ENCODE results near the gene OR2G3. TPM values are rescaled to one million over a fixed set of nuclear protein-coding genes. Genes with fewer than 3 reads are reported as not detected.

Gene OR2G3
- total and polyA plus RNA-seq, 2 experiments from 2014 or later, result not detected

DNA sequence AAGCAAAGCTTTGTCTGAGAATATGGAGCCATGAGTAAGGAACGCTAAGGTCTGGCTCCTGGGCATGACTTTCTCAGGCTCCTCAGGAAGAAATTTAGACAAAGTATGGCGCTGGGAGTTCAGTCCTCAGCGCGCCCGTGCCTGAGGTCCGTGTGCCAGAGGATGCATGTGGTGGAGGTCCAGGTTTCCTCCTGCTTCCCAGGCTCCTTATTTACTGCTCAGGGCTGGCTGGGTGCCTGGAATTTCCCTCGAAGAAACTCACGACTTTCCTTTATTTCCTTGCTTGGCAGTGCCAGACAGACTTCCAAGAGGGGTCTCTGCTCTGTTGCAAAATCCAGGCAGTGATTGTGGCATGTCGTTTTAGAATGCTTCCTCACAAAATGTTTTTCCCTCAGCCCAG lies 43.2 kb upstream of the OR2G3 start:
- Histone ChIP-seq H3K79me2 (no peaks in the 10 kb centered on the region), H3K9me2 (replicated peaks; ENCODE audit: insufficient read depth) (no peaks in the 10 kb centered on the region), H2AFZ (no peak overlapping the region), H3K36me3 (replicated peaks; ENCODE audit: insufficient read depth, low read depth) (no peaks in the 10 kb centered on the region), H4K20me1 (ENCODE audit: insufficient read depth, poor library complexity, severe bottlenecking) (no peaks in the 10 kb centered on the region), H3K4me1 (ENCODE audit: insufficient read depth) (no peaks in the 10 kb centered on the region), H3K27ac (no peak overlapping the region), H3K9me3 (ENCODE audit: low read depth) (no peaks in the 10 kb centered on the region), H3K4me3 (no peak overlapping the region), H3K4me2 (no peak overlapping the region), H3K27me3 (no peaks in the 10 kb centered on the region)
- WGBS (ENCODE audit: low lambda C conversion rate, missing lambda C conversion rate), result 88% methylated on average over 9 of the region's 9 CpGs
- no peak for DNase-seq (ENCODE audit: low spot score)
- TF ChIP-seq EZH2 (IDR thresholded peaks at IDR 0.05; ENCODE audit: borderline replicate concordance) (no peak), EZH2phosphoT487 (IDR thresholded peaks at IDR 0.05; ENCODE audit: low read depth, severe bottlenecking, unreplicated experiment) (no peak)
- TF ChIP-seq, protein P1, sequence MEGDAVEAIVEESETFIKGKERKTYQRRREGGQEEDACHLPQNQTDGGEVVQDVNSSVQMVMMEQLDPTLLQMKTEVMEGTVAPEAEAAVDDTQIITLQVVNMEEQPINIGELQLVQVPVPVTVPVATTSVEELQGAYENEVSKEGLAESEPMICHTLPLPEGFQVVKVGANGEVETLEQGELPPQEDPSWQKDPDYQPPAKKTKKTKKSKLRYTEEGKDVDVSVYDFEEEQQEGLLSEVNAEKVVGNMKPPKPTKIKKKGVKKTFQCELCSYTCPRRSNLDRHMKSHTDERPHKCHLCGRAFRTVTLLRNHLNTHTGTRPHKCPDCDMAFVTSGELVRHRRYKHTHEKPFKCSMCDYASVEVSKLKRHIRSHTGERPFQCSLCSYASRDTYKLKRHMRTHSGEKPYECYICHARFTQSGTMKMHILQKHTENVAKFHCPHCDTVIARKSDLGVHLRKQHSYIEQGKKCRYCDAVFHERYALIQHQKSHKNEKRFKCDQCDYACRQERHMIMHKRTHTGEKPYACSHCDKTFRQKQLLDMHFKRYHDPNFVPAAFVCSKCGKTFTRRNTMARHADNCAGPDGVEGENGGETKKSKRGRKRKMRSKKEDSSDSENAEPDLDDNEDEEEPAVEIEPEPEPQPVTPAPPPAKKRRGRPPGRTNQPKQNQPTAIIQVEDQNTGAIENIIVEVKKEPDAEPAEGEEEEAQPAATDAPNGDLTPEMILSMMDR (IDR thresholded peaks at IDR 0.05; ENCODE audit: poor library complexity), result no peak

DNA sequence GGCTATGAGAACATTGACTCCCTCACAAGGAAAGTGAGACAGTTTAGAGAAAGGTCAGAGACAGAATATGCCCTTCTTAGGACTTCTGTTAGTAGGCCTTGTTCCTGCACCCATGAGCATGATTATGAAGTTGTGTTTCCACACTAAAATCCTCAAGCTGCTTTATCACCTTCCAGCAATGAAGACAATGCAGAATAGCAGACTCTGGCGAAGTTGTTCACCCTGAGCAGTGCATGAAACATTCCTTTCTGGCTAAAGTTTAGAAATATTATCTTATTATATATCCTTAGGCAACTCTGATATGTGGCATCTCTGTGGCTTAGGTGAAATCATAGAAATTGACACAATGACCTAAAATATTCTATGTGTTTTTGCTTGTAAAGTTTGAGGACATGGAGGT lies 31.1 kb upstream of the OR2G3 start:
- WGBS (ENCODE audit: low lambda C conversion rate, missing lambda C conversion rate), result 63% methylated on average over 1 of the region's 1 CpG
- H2AFZ ChIP-seq, result no peak overlapping the region
- H3K4me3 ChIP-seq, result no peak overlapping the region
- H3K9me2 ChIP-seq (replicated peaks; ENCODE audit: insufficient read depth), result no peaks in the 10 kb centered on the region
- no peaks in the 10 kb centered on the region for H3K79me2 ChIP-seq
- H3K4me1 ChIP-seq (ENCODE audit: insufficient read depth), result no peaks in the 10 kb centered on the region
- no peaks in the 10 kb centered on the region for H3K9me3 ChIP-seq (ENCODE audit: low read depth)
- TF ChIP-seq, protein P1 (IDR thresholded peaks at IDR 0.05; ENCODE audit: poor library complexity), result no peak
- TF ChIP-seq EZH2 (IDR thresholded peaks at IDR 0.05; ENCODE audit: borderline replicate concordance) (no peak), EZH2phosphoT487 (IDR thresholded peaks at IDR 0.05; ENCODE audit: low read depth, severe bottlenecking, unreplicated experiment) (no peak)
- H3K27me3 ChIP-seq, result no peaks in the 10 kb centered on the region
- no peaks in the 10 kb centered on the region for H3K36me3 ChIP-seq (replicated peaks; ENCODE audit: insufficient read depth, low read depth)
- no peak for DNase-seq (ENCODE audit: low spot score)
- H3K27ac ChIP-seq, result no peak overlapping the region
- H4K20me1 ChIP-seq (ENCODE audit: insufficient read depth, poor library complexity, severe bottlenecking), result no peaks in the 10 kb centered on the region
- H3K4me2 ChIP-seq, result no peak overlapping the region

- Histone ChIP-seq H3K4me2 (no peak overlapping the region), H3K9me3 (ENCODE audit: low read depth) (no peaks in the 10 kb centered on the region), H4K20me1 (ENCODE audit: insufficient read depth, poor library complexity, severe bottlenecking) (no peaks in the 10 kb centered on the region), H3K27me3 (no peaks in the 10 kb centered on the region), H3K36me3 (replicated peaks; ENCODE audit: insufficient read depth, low read depth) (no peaks in the 10 kb centered on the region), H3K4me1 (ENCODE audit: insufficient read depth) (no peaks in the 10 kb centered on the region), H3K9me2 (replicated peaks; ENCODE audit: insufficient read depth) (no peaks in the 10 kb centered on the region), H2AFZ (no peak overlapping the region), H3K4me3 (no peak overlapping the region), H3K79me2 (no peaks in the 10 kb centered on the region), H3K27ac (no peak overlapping the region)
- TF ChIP-seq EZH2 (IDR thresholded peaks at IDR 0.05; ENCODE audit: borderline replicate concordance) (no peak), EZH2phosphoT487 (IDR thresholded peaks at IDR 0.05; ENCODE audit: low read depth, severe bottlenecking, unreplicated experiment) (no peak)
- TF ChIP-seq, protein P1 (IDR thresholded peaks at IDR 0.05; ENCODE audit: poor library complexity), result no peak
- no peak for DNase-seq (ENCODE audit: low spot score)
Measured at GRCh38 chr1:247574664-247575063, 30.7 kb upstream of the OR2G3 start.

DNA sequence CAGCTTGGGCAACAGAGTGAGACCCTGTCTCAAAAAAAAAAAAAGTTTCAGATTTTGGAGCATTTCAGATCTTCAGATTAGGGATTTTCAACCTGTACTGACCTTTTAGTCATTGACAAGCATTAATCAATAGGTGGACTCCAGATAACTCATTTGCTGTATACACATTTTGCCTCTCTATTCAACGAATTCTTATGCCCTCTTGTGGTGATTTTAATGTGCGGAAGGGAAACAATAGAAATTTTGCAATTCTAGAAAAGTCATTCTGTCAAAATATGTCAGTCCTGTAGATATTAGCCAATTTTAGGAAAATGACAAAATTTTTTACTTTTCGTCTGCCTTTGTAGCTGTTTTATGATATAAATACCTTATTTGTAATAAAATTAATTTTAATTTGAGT lies 28.9 kb upstream of the OR2G3 start:
- no peak overlapping the region for H3K4me2 ChIP-seq
- H3K9me2 ChIP-seq (replicated peaks; ENCODE audit: insufficient read depth), result no peaks in the 10 kb centered on the region
- DNase-seq (ENCODE audit: low spot score), result no peak
- no peaks in the 10 kb centered on the region for H3K4me1 ChIP-seq (ENCODE audit: insufficient read depth)
- H2AFZ ChIP-seq, result no peak overlapping the region
- no peaks in the 10 kb centered on the region for H3K36me3 ChIP-seq (replicated peaks; ENCODE audit: insufficient read depth, low read depth)
- no peaks in the 10 kb centered on the region for H3K79me2 ChIP-seq
- 42% methylated on average over 3 of the region's 3 CpGs for WGBS (ENCODE audit: low lambda C conversion rate, missing lambda C conversion rate)
- H3K4me3 ChIP-seq, result no peak overlapping the region
- no peaks in the 10 kb centered on the region for H4K20me1 ChIP-seq (ENCODE audit: insufficient read depth, poor library complexity, severe bottlenecking)
- no peaks in the 10 kb centered on the region for H3K9me3 ChIP-seq (ENCODE audit: low read depth)
- TF ChIP-seq, protein P1 (IDR thresholded peaks at IDR 0.05; ENCODE audit: poor library complexity), result peak; percentile 60
- no peak for TF ChIP-seq EZH2phosphoT487 (IDR thresholded peaks at IDR 0.05; ENCODE audit: low read depth, severe bottlenecking, unreplicated experiment)
- H3K27me3 ChIP-seq, result no peaks in the 10 kb centered on the region
- H3K27ac ChIP-seq, result no peak overlapping the region
